Activated naive CD8-positive, alpha-beta T cell treated with anti-CD3 and anti-CD28 coated beads, Interleukin-2, amount 50 U/mL, for 16 hours (primary cell): Measurements from ENCODE around the gene RPL10.

Source experiments
- DNase-seq: peaks from one replicate; pipeline ENCODE4 v3.0.0-alpha.2; 2020; ENCODE audit warnings: low read depth, low spot score

The RPL10 gene

DNA sequence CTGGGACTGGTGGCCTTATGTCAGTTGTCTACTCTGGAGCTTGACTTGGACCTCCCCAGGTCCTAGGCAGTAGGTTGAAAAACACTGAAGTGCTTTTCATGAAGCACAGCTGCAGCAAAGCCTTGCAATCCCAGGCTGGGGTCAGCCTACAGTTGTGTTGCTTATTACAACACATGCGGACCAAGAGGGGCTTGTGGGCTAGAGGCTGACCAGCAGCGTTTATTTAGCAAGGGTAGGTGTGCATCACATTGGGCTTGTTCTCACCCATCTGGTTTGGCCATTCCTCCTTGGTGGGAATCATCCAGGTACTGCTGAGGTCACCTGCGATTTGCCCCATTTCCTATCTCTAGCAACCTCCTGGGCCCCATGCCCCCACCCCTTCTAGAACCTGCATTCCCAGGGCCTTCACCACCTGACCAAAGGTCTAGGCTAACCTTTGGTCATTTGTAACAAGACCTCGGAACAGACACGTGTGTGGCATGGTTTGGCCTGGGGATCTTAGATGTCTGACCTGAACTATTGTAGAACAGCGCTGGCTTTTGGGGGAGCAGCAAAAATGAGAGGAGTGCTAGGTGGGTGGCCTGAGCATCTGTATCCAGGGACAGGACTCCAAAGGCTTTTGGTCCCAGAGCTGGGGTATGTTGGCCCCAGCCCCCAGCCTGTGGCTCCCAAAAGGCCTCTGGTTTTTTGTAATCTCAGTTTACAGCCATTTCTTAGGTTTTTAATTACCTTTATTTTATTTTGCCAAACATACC is 3.0 kb downstream of the RPL10 start:
- DNase-seq = no peak

DNA sequence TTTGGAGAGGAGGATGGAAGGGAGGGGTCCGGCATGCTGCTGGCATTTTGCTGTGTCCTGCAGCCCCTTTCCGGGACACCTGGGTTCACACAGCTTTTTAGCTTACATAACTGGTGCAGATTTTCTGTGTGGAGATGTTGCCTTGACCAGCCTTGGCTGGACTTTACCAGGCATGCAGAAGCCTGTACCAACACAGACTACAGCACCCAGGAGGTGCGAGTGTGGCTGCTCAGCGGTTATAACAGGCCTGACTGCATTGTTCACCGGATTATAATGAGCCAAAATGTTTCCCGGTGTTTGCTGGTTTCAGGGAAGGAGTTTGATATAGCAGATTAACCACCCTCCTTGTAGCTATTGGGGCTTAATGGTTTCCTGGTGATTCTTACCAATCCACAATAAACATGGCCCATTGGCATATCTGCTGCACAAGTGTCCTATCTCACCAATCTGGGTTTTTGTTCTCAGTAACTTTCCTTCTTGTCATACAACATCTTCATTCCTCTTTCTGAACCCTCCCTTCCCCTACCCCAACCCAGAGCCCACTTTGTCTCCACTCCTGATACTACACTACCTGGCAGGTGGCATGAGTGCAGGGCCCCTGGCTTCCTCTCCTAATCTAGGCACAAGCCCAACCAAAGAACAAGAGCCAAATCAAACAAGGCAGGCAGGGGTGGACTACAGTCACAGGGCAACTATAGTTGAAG is 3.9 kb downstream of the RPL10 start:
- DNase-seq = no peak

DNA sequence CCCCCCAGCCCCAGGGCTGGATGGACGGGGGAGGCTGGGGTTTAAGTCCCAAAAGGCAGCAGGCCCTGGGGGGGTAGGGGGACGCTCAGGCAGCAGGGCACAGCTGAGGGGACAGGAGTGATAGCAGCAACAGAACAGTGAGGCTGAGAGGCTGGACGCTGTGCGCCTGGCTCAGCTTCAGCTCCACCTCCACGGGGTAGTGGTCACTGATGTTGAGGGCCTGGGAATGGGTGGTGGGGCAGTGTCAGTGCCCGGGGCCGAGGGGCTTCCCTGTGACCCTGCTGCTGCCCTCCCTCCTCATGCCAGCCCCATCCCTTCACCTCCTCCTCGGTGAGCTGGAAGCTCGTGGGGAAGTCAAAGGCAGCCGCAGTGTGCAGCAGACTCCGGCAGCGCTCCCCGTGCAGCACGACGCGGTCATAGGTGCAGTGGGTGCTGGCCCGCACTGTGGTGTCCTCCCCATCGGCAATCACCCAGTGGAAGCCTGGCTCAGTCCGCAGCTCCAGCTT is 4.5 kb downstream of the RPL10 start:
- DNase-seq = no peak

DNA sequence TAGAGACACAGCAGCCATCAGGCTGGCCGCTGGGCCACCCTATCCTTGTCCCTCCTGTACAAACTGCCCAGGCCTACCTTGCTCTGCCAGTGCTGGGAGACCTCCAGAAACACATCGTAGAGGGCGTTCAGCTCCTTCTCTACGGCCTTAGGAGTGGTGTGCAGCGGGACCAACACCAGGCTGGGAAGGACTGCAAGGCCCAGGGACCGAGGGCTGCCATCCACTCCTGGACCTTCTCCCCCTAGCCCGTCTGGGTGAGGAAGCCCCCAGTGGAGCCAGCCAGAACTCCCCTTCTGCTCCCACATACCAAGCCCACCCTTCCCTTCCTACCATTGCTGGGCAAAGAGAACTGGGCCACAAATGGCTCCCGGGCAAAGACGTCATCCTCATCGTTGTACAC is 5.0 kb downstream of the RPL10 start:
- DNase-seq = no peak

DNA sequence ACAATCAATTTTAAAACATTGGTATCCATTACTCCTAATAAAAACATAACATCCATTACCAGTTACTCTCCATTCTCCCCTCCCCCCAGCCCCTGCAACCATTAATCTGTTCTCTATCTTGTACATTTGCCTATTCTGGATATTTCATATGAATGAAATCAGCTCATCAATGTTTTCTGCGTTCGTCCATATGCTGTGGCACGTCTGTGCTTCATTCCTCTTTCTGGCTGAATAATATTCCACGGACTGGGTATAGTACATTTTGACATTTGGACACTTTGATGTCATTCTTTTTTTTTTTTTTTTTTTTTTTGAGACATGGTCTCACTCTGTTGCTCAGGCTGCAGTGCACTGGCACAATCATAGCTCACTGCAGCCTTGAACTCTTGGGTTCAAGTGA is 5.7 kb downstream of the RPL10 start:
- no peak for DNase-seq

DNA sequence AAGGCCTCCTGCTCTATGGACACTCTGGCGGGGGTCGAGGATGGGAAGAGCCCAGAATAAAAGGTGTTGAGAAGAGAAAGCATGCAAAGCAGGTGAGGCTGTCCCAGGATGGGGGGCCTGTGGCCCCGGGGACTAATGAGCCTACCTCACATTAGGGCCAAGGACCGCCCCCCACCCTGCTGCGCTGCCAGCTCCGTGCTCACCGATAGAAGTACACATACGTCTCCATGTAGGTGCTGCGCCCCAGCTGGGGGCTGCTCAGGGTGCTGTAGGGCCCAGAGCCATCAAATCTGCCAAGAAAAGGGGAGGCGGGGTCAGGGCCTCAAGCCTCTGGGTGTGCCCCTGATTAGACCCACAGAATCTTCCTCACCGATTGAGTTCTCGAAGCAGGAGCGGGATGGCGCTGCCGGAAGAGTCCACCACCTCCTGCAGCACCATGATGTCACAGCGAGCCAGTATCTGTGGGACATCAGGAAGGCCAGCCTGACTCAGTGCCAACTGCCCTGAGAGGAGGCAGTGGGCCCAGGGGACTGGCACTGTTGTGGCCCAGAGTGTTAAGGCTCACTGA is 6.5 kb downstream of the RPL10 start:
- DNase-seq = no peak

DNA sequence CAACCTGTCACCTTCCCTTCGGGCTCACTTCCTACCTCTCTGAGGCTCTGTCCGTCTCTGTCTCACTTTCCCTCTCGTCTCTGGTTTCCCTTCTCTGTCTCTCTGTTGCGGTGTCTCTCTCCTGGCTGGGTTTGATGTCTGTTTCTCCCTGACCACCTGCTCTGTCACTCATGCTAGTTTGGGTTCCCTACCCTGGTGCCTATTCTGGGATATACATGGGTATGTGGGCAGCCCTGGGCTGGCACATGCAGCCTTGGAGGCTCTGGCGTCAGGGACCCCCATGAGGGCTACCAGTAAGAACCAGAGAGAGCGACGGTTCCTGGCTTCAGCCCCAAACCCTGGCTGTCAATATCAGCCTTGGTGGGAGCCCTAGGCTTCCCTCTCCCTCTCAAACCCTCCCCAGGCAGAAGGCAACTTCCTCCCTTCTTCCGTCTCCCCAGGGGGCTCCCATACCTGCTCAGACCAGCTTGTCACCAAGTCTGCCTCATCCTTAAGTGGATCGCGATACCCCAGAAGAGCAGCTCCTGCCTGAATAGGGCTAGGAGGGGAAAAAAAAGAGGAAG is 10.6 kb downstream of the RPL10 start:
- no peak for DNase-seq

DNA sequence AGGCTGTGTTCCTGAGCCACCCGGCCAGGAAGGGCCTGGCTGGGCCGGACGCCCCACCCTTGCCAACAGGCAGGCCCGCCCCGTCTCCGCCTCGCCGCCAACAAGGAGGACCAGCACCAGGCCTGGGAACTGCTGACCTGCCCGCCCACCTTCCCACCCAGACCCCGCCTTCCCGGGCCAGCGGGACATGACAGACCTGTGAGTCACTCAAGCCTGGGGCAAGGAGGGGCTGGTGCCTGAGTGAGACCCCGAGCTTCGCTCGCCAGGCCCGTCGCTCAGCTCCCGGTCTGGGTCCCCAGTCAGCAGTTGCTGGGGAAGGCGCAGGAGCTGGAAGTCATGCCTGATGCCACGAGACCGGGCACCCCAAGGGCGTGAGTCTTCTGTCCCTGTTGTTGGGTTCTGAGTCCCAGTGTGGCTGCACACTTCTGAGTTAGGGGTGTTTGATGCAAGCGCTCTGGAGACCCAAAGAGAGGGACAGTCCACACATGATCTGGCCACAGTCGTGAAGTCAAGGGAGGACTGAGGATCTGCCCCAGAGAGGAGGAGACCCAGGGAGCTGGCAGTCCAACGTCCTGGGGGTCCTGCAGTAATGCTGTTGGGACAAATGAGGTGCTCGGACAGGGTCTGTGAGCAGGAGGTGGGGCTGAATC is 11.2 kb downstream of the RPL10 start, which contains the start of gene DNASE1L1:
Gene DNASE1L1 (minus strand): TSS at position 33 of the 650 bp plus-strand sequence. CDS start 3,686 bp downstream, outside the sequence.
- DNase-seq = no peak

DNA sequence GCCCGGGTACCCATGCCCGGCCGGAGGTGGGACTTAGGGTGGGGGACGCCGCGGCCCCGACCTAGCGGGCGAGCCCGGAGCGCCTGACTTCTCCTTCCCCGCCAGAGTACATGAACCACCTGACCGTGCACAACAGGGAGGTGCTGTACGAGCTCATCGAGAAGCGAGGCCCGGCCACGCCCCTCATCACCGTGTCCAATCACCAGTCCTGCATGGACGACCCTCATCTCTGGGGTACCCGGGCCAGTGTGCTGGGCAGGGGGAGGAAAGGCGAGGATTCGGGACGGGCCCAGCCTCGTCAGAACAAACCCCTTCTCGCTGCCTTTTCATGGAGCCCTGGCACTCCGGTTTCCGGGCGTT is 13.8 kb downstream of the RPL10 start:
- no peak for DNase-seq

DNA sequence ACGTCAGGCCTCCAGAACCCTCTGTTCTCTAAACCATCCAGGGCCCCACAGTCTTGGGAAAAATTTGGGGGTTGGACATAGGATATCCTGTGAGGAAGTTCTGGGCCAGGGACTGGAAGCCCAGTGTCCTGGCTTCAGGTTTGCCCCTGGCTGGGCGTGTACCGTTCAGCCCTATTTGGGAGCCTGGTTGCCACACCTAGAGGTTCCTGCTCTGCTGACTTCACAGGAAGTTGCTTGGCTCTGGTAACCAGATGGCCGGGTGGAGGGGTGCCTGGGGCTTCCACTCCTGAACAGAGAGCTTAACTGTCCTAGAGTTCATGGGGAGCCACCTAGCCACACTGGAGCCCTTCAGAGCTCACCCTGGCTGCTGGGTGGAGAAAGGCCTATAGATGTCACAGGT is 14.3 kb downstream of the RPL10 start:
- no peak for DNase-seq

DNA sequence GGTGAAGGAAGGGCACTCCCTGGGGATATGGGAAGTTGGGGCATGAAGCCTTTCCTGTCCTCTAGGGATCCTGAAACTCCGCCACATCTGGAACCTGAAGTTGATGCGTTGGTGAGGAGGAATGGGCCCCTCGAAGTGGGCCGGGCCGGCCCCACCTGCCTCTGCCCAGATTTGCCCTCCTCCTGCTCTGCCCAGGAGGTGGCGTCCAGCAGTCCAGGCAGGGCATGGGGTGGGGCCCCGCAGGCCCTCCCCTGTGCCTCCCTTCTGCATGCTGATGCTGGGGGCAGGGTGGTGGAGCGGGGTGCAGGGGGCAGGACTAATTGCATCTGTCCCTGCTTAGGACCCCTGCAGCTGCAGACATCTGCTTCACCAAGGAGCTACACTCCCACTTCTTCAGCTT is 15.0 kb downstream of the RPL10 start:
- no peak for DNase-seq

DNA sequence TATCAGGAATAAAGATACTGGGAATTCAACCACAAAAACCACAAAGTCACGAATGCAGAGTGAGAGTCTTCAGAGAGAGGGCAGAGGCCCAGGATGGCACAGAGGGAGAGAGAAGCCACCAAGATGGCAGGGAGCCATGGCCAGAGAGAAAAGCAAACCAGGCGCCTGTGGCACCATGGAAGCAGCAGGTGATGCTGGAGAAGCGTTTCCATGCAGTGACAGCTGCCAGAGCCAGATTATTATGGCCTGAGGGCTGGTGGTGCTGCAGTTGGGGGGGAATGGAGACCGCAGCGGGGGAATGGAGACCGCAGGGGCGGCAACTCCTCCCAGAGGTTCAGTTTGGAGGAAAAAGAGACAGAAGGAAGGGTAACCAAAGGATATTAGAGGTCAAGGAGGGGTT is 19.0 kb downstream of the RPL10 start:
- no peak for DNase-seq

DNA sequence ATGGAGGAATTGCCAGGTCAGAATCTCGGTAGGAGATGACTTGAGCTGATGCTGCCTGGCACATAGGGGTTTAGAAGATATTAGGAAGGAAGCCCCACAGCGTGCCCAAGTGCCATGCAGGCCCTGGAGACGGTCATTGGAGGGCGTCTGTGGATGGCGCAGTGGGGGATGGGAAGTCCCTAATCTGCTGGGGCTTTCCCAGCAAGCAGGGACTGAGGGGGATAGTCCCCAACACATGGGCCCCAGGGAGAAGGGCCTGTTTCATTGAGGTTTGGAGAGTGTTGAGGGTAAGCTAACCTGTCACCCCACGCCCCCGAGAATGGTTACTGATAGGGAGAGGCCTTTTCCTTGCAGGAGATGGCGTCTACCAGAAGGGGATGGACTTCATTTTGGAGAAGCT is 21.0 kb downstream of the RPL10 start:
- DNase-seq = no peak

DNA sequence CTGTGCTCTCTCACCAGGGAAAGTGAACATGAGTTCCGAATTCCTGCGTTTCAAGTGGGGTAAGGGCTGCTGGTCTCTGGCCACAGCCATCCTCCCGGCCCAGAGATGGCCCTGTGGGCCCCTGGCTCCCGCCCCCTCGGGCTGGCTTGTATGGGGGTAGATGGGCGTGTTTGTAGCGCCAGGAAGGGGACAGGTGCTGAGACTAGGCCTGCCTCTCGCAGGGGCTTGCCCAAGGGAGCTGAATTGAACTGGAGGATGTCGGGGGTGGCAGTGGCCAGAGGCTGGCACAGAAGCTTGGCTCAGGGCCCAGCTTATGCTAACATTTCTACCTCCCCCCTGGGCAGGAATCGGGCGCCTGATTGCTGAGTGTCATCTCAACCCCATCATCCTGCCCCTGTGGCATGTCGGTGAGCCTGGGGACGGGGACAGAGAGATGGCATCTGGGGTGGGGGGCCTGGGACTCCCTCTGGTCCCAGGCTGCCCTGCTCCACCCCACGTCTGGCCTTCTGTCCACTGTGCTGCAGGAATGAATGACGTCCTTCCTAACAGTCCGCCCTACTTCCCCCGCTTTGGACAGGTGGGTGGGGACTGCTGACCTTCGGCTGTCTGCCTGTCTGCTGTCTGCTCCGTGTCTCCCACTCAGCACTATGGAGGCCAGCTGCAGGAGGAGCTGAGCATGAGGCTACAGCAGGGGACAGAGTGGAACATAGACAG is 21.7 kb downstream of the RPL10 start:
- no peak for DNase-seq

DNA sequence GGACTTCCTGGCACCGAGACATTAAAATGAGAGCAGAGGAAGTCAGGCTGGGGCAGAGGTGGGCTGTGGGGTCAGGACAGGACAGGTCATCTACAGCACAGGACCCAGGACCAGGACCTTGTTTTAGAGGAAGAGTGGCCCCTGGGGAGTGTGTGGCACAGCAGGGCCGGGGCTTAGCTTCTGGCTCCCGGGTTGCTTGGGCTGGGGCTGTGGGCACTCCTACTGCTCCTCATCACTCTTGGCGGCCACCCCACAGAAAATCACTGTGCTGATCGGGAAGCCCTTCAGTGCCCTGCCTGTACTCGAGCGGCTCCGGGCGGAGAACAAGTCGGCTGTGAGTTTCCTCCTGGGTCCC is 22.2 kb downstream of the RPL10 start:
- DNase-seq = no peak

DNA sequence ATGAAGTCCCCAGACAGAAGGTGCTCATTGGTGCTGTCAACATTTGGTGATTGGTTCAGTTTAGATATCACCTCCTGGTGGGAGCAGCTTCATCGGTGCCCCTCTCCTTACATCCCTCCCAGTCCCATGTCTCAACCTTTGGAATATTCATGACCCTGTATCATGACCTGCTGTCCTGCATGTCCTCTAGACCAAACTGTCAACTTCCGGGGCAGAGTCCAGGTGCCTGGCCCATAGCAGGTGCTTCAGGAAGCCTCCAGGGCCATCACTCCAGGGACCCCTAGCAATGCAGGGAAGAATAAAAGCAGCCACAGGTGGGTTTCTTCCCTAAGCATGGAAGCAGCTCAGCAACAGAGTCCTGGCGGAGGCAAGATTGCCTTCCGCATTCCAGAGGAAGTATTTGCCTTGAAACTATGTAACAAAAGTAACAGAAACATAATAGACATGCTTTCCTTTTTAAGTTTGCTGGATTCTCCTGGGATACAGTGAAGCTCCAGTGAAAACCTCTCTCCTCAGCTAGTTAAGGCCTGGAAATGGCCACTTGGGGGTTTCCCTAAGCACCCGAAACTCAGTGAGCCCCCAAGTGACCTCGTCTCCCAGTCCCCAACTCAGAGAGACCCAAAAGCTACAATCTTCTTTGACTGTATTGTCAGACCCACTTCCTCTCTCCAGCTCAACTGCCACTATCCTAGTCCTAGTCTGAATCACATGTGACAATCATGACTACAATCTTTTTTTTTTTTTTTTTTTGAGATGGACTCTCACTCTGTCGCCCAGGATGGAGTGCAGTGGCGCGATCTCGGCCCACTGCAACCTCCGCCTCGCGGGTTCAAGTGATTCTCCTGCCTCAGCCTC is 29.0 kb downstream of the RPL10 start:
- no peak for DNase-seq

DNA sequence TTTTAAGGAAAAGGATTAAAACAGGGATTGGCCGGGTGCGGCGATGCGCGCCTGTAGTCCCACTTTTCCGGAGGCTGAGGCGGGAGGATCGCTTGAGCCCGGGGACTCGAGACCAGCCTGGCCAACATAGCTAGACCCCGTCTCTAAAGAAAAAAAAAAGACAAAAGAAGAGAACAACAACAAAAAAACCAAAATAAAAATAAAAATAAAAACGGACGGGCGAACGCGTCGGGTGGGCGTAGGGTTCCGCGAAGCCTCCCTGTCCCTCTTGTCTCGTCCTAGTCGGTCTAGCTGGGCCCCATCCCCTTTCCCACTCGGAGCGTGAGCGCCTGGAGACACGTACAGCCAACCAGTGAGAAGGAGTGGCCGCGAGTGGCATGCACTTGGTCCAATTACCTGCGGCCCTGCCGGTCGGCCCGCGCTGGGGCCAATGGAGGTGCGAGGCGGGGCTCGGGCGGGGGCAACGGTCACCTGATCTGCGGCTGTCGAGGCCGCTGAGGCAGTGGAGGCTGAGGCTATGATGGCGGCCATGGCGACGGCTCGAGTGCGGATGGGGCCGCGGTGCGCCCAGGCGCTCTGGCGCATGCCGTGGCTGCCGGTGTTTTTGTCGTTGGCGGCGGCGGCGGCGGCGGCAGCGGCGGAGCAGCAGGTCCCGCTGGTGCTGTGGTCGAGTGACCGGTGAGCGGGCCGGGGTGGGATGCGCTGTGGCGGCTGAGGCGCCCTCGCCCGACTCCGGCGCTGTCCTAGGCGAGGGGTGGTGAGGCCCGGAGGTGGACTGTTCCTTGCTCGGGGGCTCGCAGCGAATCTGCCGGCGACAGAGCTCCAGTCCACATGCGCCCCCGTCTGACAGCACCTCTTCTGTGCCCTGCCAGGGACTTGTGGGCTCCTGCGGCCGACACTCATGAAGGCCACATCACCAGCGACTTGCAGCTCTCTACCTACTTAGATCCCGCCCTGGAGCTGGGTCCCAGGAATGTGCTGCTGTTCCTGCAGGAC is 30.3 kb downstream of the RPL10 start, which contains the start of gene ATP6AP1:
Gene ATP6AP1 (plus strand): TSS at position 502 of the 996 bp plus-strand sequence. CDS start 16 bp downstream, at position 518.
- peak; percentile 71 for DNase-seq

DNA sequence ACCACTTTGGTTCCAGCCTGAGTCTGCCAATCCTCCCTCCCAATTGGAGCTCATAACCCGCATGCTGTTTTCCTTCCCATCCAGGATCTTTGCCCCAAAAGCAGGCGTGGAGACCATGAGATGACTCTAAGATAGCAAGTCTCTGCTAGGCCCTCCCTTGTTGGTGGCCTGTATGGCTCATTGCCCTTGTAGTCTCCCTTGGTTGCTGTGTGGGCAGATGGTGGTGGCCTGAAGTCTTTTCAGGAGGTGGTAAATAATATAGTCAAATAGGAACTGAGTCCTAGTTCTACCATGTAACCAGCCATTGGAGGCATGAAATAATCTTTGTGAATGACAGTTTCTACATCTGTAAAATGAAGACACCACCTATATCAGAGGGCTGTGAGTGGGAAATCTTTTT is 31.5 kb downstream of the RPL10 start:
- no peak for DNase-seq

DNA sequence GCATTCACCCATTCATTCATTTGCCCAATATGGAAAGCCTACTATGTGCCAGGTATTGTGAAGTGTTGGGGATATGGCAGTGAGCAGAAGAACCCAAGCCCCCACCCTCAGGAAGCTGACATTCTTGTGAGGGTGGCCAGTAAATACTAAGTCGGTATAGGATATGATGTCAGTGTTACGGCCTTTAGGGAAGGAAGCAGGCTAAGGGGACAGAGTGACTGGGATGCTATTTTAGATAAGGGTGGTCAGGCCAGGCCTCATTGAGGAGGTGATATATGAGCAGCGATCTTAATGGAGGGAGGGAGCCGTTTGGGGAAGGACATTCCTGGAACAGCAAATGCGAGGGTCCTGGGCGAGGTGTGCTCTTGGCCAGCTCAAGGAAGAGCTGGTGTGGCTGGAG is 32.3 kb downstream of the RPL10 start:
- no peak for DNase-seq
